Left renal cortex interstitium (tissue), 4 donors: ENCODE measurements around the gene MRPL16. TPM values are rescaled to one million over a fixed set of nuclear protein-coding genes. Genes with fewer than 3 reads are reported as not detected.

ENCODE experiments used
- DNase-seq, 4 donors: peaks; one replicate each; pipeline ENCODE4 v3.0.0-alpha.2; 2013; ENCODE audit warnings: low read depth in 4 of 4, low spot score in 2 of 4, missing footprints in 1 of 4
- polyA plus RNA-seq, 4 donors: library from polyadenylated mRNA; unstranded; fragments of 120-200 nt; gene quantifications; one replicate each; pipeline ENCODE4 v1.2.1, GENCODE V29; 2013; ENCODE audit not compliant: insufficient read length in 4 of 4

Gene MRPL16
- polyA plus RNA-seq, 4 donors, result 60.0 to 66.8 (median 61.6) TPM

GRCh38 chr11:59776210-59777066 is 34.1 kb downstream of the MRPL16 start:
- DNase-seq, result no peak

DNA sequence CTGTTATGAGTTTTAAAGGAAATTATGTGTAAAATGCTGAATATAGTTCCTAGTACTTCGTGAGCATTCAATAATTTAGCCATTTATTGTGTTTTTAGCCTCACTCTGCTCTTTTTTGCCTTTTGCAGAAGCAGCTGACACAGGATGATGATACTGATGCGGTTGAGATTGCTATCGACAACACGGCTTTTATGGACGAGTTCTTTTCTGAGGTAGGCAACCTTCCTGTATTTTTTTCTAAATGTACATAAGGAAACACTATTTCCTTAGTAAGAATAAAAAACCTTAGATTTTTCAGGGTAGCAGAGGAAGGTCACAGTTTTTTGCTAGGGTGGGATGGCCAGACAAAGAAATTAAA is 37.5 kb downstream of the MRPL16 start:
- no peak for DNase-seq

DNA sequence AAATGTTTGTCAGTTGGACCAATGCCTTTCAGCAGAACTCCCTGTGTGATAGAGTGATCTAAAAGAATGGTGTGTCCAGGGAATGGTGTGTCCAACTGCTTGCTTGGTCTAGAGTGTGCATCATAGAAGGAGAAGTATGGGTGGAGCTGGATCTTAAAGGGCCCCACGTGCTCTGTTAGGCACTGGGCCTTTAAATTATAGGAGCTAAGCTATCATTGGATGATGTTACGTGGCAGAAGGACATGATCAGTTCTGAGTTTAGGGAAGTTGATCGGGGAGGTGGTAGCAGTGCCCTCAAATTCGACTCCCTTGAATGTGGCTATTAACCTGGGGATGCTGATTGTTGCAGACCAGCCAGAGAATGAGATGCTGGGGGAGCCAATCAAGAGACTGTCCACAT is 39.0 kb downstream of the MRPL16 start:
- no peak for DNase-seq

DNA sequence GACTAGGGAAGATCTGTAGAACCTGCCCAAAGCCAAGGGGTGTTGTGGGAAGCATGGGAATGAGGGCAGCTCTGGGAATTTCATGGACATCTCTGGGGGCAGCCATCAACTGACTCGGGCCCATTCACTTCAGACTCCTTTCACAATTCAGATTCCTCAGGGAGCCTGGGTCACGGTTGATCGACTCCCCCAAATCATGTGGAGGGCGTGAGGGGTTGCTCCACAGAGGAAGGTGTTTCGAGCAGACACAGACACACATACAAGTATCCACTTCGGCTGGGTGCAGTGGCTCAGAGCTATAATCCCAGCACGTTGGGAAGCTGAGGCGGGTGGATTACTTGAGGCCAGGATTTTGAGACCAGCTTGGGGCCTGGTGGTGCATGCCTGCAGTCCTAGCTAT is 39.7 kb downstream of the MRPL16 start:
- no peak for DNase-seq

GRCh38 chr11:59770319-59770718 is 40.3 kb downstream of the MRPL16 start:
- DNase-seq, result no peak

DNA sequence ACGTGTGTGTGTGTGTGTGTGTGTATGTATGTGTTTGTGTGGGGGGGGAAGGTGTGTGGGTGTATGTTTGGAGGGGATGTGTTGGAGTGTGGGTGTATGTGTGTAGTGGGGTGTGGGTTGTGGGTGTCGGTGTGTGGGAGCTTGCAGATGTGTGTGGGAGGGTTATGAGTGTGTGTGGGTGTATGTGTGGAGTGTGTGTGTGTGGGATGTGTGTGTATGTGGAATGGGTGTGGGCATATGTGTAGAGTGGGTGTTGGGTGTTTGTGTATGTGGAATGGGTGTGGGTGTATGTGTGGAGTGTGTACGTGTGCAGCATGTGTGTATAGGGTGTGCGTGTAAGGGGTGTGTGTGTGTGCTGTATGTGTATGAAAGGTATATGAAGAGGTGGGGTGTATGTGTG is 40.8 kb downstream of the MRPL16 start:
- DNase-seq, result no peak

DNA sequence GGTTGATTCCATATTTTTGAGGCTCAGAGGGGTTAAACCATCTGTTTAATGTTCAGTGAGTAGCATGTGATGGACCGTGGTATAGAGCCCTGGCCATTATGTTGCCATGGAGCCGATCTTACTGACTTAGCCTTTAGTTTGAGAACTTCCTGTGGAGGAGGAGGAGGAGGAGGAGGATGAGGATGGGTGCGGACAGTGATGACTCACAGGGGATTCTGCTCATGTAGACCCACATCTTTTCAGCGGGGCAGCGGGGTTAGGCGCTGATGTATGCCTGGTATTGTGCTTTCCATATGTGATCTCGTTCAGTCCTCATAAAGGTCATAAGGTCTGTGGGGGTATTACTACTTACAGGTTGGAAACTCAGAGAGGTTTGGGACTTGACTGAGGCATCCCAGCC is 41.5 kb downstream of the MRPL16 start:
- DNase-seq, result no peak

GRCh38 chr11:59767225-59767611 is 43.4 kb downstream of the MRPL16 start:
- no peak for DNase-seq

- no peak for DNase-seq
Observed at GRCh38 chr11:59766542-59767224, 43.9 kb downstream of the MRPL16 start.

- DNase-seq, result no peak
Observed at GRCh38 chr11:59765068-59765735, 45.4 kb downstream of the MRPL16 start.

- DNase-seq, result no peak
Observed at GRCh38 chr11:59761993-59762392, 48.6 kb downstream of the MRPL16 start.

GRCh38 chr11:59760771-59761170 is 49.8 kb downstream of the MRPL16 start:
- no peak for DNase-seq

DNA sequence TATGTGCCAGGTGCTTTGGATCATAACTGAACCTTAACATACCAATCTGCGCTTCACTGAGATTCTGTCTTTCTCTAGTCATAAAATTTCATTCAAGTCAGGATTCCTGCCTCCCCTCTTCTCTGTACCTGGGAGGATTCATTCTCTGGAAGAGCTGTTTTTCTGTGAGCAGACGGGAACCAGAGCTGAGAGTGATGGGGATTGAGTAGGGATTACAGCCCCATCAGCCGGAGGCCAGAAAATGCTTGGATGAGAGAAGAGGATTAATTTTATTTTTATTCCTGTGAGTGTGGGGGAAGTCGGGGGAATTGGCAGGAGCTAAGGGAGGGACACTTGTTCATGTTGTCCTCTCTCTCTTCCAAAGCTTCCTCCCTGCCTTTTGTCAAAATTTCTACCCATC is 50.7 kb downstream of the MRPL16 start:
- DNase-seq, result no peak

DNA sequence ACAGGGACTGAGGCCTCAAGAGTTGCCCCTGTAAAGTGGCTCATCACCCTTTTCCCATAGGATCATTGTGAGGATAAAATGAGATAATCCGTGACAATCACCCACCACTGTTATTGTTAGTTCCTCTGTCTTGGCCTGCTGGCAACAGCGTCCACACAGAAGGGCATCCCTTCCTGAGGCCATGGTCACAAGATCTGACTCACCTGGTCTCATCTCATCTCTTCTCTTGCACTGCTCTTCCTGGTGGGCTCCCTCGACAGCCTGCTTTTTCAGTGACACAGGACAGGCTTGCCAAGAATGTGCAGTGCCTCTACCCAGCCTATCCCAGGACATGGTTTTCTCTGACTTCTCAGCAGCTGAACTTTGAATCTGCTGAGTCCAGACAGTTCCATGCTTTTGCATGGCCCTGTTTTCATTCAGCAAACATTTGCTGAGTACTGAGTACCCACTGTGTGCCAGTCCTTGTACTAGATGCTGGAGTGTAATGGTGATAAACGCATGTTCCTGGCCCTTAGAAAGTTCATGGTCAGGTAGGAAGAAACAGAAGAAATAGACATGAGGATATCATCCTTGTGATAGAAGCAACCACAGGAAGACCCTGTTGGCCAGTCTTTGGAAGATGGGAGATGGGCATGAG is 52.1 kb downstream of the MRPL16 start:
- DNase-seq, result no peak

DNA sequence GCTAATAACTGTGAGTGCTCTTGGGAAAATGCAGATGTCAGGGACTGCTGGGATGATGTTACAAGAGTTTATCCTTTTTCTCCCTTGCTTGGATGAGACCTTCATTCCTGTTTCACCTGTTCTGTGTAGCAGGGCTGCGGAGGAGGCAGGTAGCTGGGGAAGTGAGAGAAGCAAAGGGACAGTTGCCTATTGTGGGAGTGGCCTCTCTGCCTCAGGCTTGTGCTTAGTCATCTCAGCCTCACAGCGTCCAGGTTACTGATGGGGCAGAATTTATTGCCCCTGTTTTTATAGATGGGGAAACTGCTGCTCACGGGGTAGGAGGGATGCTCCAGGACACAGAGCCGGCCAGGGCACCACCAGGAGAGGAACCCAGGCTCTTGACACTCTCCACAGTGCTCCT is 53.7 kb downstream of the MRPL16 start:
- DNase-seq, result no peak

- DNase-seq, result no peak
Observed at GRCh38 chr11:59756558-59756840, 54.1 kb downstream of the MRPL16 start.

Other genes with a start within 250 kb of the MRPL16 start
- gene OSBP, start 195.0 kb downstream of the MRPL16 start, polyA plus RNA-seq, result 10 to 100 TPM; 47.3 to 58.7 (median 52.2) TPM
- 10 to 100 TPM; 29.7 to 52.5 (median 46.3) TPM for gene PATL1, start 141.7 kb downstream of the MRPL16 start, polyA plus RNA-seq
- not detected for gene OR10V1, start 96.9 kb downstream of the MRPL16 start, polyA plus RNA-seq
- 10 to 100 TPM; 35.3 to 70.3 (median 55.3) TPM for gene STX3, start 55.4 kb downstream of the MRPL16 start, polyA plus RNA-seq
- under 1 TPM in 2 of 4 donors, not detected in 2; 0.11 to 0.21 TPM for gene CBLIF, start 34.7 kb upstream of the MRPL16 start, polyA plus RNA-seq
- under 1 TPM in 1 of 4 donors, not detected in 3; 0.30 TPM for gene TCN1, start 55.7 kb upstream of the MRPL16 start, polyA plus RNA-seq
- under 1 TPM in 2 of 4 donors, not detected in 2; 0.18 to 0.21 TPM for gene OOSP3, start 68.0 kb upstream of the MRPL16 start, polyA plus RNA-seq
- gene OOSP1, start 127.7 kb upstream of the MRPL16 start, polyA plus RNA-seq, result under 1 TPM in 2 of 4 donors, not detected in 2; 0.31 to 0.33 TPM
- gene OOSP4A, start 153.3 kb upstream of the MRPL16 start, polyA plus RNA-seq, result under 1 TPM in 1 of 4 donors, not detected in 3; 0.27 TPM
- gene OOSP4B, start 206.4 kb upstream of the MRPL16 start, polyA plus RNA-seq, result not detected
- not detected for gene OOSP2, start 229.6 kb upstream of the MRPL16 start, polyA plus RNA-seq
- gene MS4A3, start 245.9 kb upstream of the MRPL16 start, polyA plus RNA-seq, result 1 to 10 TPM in 1 of 4 donors, under 1 TPM in 3; 0.19 to 1.1 (median 0.66) TPM